Smooth muscle cell (in vitro differentiated cells): ENCODE measurements around the gene MALT1. TPM values are rescaled to one million over a fixed set of nuclear protein-coding genes. Genes with fewer than 3 reads are reported as not detected.

Source experiments
- DNase-seq: peaks from one replicate; lab custom pipeline; 2025; ENCODE audit not compliant: unreplicated experiment; lab: John Stamatoyannopoulos, UW
- H2AFZ ChIP-seq: fragments of 200-600 bp; sonication (generic); 2 replicates; pipeline ENCODE4 v1.6.0; 2016; ENCODE audit warnings: antibody characterized with exemption, low read depth, mild to moderate bottlenecking
- H3F3A ChIP-seq: fragments of 200-600 bp; sonication (generic); 2 replicates; pipeline ENCODE4 v1.6.0; 2017; ENCODE audit warnings: antibody characterized with exemption, low read depth
- H3K27ac ChIP-seq: fragments of 200-600 bp; sonication (generic); 2 replicates; pipeline ENCODE4 v1.5.1; 2016; ENCODE audit warnings: low read depth, mild to moderate bottlenecking
- H3K27me3 ChIP-seq: fragments of 200-600 bp; sonication (generic); 2 replicates; pipeline ENCODE4 v1.6.1; 2016; ENCODE audit warnings: low read depth, mild to moderate bottlenecking
- H3K36me3 ChIP-seq: fragments of 200-600 bp; sonication (generic); 2 replicates; pipeline ENCODE4 v1.5.1; 2016; ENCODE audit warnings: low read depth
- H3K4me1 ChIP-seq: fragments of 200-600 bp; sonication (generic); 2 replicates; pipeline ENCODE4 v1.5.1; 2016; ENCODE audit warnings: low read depth
- H3K4me2 ChIP-seq: fragments of 200-600 bp; sonication (generic); 2 replicates; pipeline ENCODE4 v1.6.0; 2016; ENCODE audit warnings: mild to moderate bottlenecking
- H3K4me3 ChIP-seq: fragments of 200-600 bp; sonication (generic); 2 replicates; pipeline ENCODE4 v1.5.1; 2016; ENCODE audit warnings: mild to moderate bottlenecking
- H3K79me2 ChIP-seq: fragments of 200-600 bp; sonication (generic); 2 replicates; pipeline ENCODE4 v1.6.0; 2016; ENCODE audit warnings: low read depth, mild to moderate bottlenecking
- H3K9ac ChIP-seq: fragments of 200-600 bp; sonication (generic); 2 replicates; pipeline ENCODE4 v1.6.0; 2016; ENCODE audit warnings: low read depth
- H3K9me3 ChIP-seq: fragments of 200-600 bp; sonication (generic); replicated peaks from 2 replicates; pipeline ENCODE4 v1.5.1; 2016; ENCODE audit warnings: low read depth
- H4K20me1 ChIP-seq: fragments of 200-600 bp; sonication (generic); 2 replicates; pipeline ENCODE4 v1.6.0; 2016; ENCODE audit warnings: low read depth
- WGBS: methylation state at CpG from one replicate; pipeline ENCODE4 v1.1.7; 2016; ENCODE audit warnings: low lambda C conversion rate; 5-methylcytosine and 5-hydroxymethylcytosine counted together
- polyA plus RNA-seq: library from polyadenylated mRNA; unstranded; fragments of >200 nt; fragmentation: Nextera tagmentation; extraction: Ambion mirVana; gene quantifications from 2 replicates; pipeline ENCODE4 v1.2.1, GENCODE V29; 2016
- total RNA-seq: library from RNA; depleted of rRNA; stranded (reverse); fragments of >200 nt; gene quantifications from 2 replicates; pipeline ENCODE4 v1.2.3, GENCODE V29; 2014
- TF ChIP-seq, protein P1 (sequence below): fragments of 200-600 bp; sonication (generic); IDR thresholded peaks from 2 replicates; pipeline ENCODE4 v1.5.1; 2017; ENCODE audit warnings: borderline replicate concordance, mild to moderate bottlenecking, antibody characterized with exemption; ENCODE audit not compliant: insufficient read depth, poor library complexity, severe bottlenecking

MALT1 gene
- total and polyA plus RNA-seq, 2 experiments from 2014 or later, result 12.4 to 42.2 TPM

DNA sequence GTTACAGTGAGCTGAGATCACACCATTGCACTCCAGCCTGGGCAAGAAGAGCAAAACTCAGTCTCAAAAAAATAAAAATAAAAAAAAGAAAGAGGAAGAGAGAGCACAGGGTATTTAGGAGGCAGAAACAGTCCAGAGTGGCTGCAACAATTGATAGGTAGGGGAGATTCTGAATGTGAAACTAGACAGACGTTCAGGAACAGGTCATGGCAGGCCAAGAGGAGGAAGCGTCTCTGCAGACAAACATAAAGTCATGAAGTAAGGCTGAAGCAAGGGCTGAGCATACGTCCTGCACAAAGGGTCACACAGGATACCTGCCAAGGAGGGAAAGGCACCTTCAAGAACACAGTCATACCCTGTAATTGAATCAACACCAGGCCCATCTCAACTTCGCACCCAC lies 129.3 kb downstream of the MALT1 start:
- Histone ChIP-seq H2AFZ (no peak overlapping the region), H3K4me3 (no peak overlapping the region), H3K4me2 (no peak overlapping the region), H3K27me3 (no peaks in the 10 kb centered on the region), H3K4me1 (peaks cover 9% of the 10 kb centered on the region), H3K27ac (no peak overlapping the region), H3K79me2 (no peaks in the 10 kb centered on the region), H3K9ac (no peak overlapping the region), H3F3A (no peaks in the 10 kb centered on the region), H4K20me1 (no peaks in the 10 kb centered on the region), H3K9me3 (no peaks in the 10 kb centered on the region), H3K36me3 (no peaks in the 10 kb centered on the region)
- TF ChIP-seq, protein P1, sequence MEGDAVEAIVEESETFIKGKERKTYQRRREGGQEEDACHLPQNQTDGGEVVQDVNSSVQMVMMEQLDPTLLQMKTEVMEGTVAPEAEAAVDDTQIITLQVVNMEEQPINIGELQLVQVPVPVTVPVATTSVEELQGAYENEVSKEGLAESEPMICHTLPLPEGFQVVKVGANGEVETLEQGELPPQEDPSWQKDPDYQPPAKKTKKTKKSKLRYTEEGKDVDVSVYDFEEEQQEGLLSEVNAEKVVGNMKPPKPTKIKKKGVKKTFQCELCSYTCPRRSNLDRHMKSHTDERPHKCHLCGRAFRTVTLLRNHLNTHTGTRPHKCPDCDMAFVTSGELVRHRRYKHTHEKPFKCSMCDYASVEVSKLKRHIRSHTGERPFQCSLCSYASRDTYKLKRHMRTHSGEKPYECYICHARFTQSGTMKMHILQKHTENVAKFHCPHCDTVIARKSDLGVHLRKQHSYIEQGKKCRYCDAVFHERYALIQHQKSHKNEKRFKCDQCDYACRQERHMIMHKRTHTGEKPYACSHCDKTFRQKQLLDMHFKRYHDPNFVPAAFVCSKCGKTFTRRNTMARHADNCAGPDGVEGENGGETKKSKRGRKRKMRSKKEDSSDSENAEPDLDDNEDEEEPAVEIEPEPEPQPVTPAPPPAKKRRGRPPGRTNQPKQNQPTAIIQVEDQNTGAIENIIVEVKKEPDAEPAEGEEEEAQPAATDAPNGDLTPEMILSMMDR, result no peak
- WGBS, result 76% methylated on average over 4 of the region's 4 CpGs
- no peak for DNase-seq

DNA sequence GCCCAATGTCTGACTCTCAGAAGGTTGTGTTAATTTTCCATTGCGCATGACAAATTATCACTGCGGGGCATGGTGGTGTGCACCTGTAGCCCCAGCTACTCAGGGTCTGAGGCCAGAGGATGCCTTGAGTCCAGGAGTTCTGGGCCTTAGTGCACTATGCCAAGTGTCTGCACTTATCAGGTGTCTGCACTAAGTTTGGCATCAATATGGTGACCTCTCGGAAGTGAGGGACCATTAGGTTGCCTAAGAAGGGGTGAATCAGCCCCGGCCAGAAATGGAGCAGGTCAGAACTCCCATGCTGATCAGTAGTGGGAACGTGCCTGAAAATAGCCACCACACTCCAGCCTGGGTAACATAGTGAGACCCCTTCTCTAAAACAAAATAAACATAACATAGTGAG lies 131.7 kb downstream of the MALT1 start:
- TF ChIP-seq, protein P1, result no peak
- no peak overlapping the region for H3K4me2 ChIP-seq
- H3K27me3 ChIP-seq, result no peaks in the 10 kb centered on the region
- no peak overlapping the region for H3K9ac ChIP-seq
- 73% methylated on average over 5 of the region's 5 CpGs for WGBS
- DNase-seq, result no peak
- no peaks in the 10 kb centered on the region for H3F3A ChIP-seq
- H3K79me2 ChIP-seq, result no peaks in the 10 kb centered on the region
- no peaks in the 10 kb centered on the region for H3K9me3 ChIP-seq
- peaks cover 14% of the 10 kb centered on the region for H3K4me1 ChIP-seq
- no peaks in the 10 kb centered on the region for H3K36me3 ChIP-seq
- no peak overlapping the region for H3K27ac ChIP-seq
- no peaks in the 10 kb centered on the region for H4K20me1 ChIP-seq
- H3K4me3 ChIP-seq, result no peak overlapping the region
- no peak overlapping the region for H2AFZ ChIP-seq

DNA sequence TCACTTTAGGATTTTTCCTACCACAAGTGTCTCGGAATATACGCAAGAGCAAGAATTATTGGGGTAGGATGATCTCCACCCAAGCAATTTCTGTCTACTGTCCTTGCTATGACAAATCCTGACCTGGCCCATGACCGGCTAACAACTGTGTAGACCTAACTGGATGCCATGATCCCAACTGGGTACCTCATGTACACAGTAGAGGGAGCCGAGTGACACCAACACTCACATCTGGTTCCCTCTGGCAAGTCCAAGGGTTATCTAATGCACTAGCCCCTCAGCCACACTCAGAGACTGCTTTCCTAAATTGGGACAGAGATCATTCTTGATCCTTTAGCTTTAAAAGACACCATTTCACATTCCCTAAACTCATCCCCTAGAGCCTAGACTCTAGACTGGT lies 132.7 kb downstream of the MALT1 start:
- Histone ChIP-seq H3K27me3 (no peaks in the 10 kb centered on the region), H3K9ac (no peak overlapping the region), H3F3A (no peaks in the 10 kb centered on the region), H2AFZ (no peak overlapping the region), H3K4me2 (no peak overlapping the region), H3K9me3 (no peaks in the 10 kb centered on the region), H3K4me3 (no peak overlapping the region), H3K36me3 (no peaks in the 10 kb centered on the region), H4K20me1 (no peaks in the 10 kb centered on the region), H3K4me1 (peaks cover 14% of the 10 kb centered on the region), H3K79me2 (no peaks in the 10 kb centered on the region), H3K27ac (no peak overlapping the region)
- no peak for DNase-seq
- WGBS, result 95% methylated on average over 4 of the region's 4 CpGs
- TF ChIP-seq, protein P1, result no peak

Other genes with a start within 250 kb of the MALT1 start
- gene ALPK2, start 42.4 kb upstream of the MALT1 start, total RNA-seq, result 39.0 and 42.1 TPM in 2 replicates
- 9.3 and 13.2 TPM in 2 replicates for gene ALPK2, start 42.4 kb upstream of the MALT1 start, polyA plus RNA-seq
- 126 and 133 TPM in 2 replicates for gene ZNF532, start 193.4 kb downstream of the MALT1 start, total RNA-seq
- 31.6 and 39.8 TPM in 2 replicates for gene ZNF532, start 193.4 kb downstream of the MALT1 start, polyA plus RNA-seq